HL-60 (cell line): Measurements from ENCODE around the gene TRAPPC14.

Experiments
- SPI1 ChIP-seq: IDR thresholded peaks from 2 replicates; pipeline ENCODE4 v1.6.1; 2012; ENCODE audit warnings: low read depth, mild to moderate bottlenecking, borderline replicate concordance
- TF ChIP-seq, protein P1 (sequence below): IDR thresholded peaks from one replicate; pipeline ENCODE4 v1.5.1; 2011; ENCODE audit warnings: low read length, control low read depth, inconsistent platforms; ENCODE audit not compliant: insufficient read depth

DNA sequence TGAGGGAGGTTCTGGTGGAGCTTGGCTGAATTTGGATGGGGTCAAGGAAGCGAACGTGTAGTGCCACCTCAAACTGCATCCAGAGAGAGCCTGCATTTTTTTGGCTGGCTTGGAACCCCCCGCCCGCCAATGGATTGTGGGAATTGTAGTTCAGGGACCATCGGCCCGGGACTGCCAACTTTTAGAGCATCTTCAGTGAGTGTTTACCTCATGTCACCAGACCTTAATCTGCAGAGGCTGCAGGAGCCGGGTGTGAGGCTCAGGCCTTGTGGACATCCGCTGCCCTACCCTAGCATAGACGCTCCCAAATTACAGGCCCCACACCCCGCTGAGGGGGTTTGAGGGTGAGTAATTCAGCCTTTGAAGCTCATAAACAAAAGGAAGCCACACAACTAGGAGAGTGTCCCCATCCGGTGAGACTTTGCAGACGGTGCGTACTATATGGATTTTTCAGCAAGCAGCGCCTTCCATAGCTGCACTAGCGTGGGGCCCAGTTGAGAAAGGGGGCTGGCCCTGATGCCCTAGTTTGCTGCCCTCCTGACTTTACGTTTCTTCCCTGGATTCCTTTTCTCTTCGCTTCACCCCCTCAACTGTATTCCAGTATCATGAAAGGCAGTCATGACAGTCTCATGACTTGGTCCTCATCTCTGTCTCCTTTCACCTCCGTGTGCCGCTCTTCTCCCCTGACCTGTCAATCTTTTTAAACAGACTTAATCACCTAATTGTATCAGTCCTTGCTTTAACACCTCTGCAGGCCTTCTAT is 38.4 kb downstream of the TRAPPC14 start:
- TF ChIP-seq SPI1: no peak
- TF ChIP-seq, protein P1, sequence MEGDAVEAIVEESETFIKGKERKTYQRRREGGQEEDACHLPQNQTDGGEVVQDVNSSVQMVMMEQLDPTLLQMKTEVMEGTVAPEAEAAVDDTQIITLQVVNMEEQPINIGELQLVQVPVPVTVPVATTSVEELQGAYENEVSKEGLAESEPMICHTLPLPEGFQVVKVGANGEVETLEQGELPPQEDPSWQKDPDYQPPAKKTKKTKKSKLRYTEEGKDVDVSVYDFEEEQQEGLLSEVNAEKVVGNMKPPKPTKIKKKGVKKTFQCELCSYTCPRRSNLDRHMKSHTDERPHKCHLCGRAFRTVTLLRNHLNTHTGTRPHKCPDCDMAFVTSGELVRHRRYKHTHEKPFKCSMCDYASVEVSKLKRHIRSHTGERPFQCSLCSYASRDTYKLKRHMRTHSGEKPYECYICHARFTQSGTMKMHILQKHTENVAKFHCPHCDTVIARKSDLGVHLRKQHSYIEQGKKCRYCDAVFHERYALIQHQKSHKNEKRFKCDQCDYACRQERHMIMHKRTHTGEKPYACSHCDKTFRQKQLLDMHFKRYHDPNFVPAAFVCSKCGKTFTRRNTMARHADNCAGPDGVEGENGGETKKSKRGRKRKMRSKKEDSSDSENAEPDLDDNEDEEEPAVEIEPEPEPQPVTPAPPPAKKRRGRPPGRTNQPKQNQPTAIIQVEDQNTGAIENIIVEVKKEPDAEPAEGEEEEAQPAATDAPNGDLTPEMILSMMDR: no peak
